HepG2 (cell line): ENCODE data around the gene TMEM98. TPM values are rescaled to one million over a fixed set of nuclear protein-coding genes. Genes with fewer than 3 reads are reported as not detected.

Source experiments
- ATAC-seq: fragments of 200-7000 bp; cut with Tn5 transposase; 3 replicates; pipeline ENCODE4 v1.9.1; 2020; ENCODE audit warnings: mild to moderate bottlenecking, moderate library complexity
- BruUV-seq: library from RNA; stranded (reverse); fragments of 400-500 nt; replicated peaks from 2 replicates; lab custom pipeline; 2021; lab: Mats Ljungman, UMichigan
- CTCF ChIA-PET: fragments of 300-600 bp; formaldehyde crosslinking; extraction: SDS; loops from one replicate; lab custom pipeline; 2021; ENCODE audit warnings: low total read pairs, inconsistent platforms, low intra/inter-chr PET ratio; lab: Yijun Ruan, JAX
- POLR2A ChIA-PET: fragments of 350-600 bp; sonication (Branson Sonifier 250); formaldehyde crosslinking; loops from one replicate; lab custom pipeline; 2020; ENCODE audit warnings: antibody characterized with exemption, inconsistent platforms; lab: Yijun Ruan, JAX
- DNase-seq: peaks from one replicate; pipeline ENCODE4 v3.0.0-alpha.2; 2015; ENCODE audit warnings: low spot score
- FAIRE-seq: peaks from 3 replicates; lab custom pipeline; 2011; peaks lifted over from hg19 to GRCh38; lab: Jason Lieb, UNC
- H2AFZ ChIP-seq: one replicate; pipeline ENCODE4 v1.6.1; 2011; ENCODE audit warnings: low read length, inconsistent platforms
- H3K27ac ChIP-seq: fragments of 300-600 bp; 3 replicates; pipeline ENCODE4 v1.8.0; 2011; ENCODE audit warnings: mixed run types, mild to moderate bottlenecking, mixed read lengths, low read length, inconsistent platforms; ENCODE audit not compliant: insufficient read depth; ENCODE audit errors: extremely low read length
- H3K27me3 ChIP-seq, 2 experiments: fragments of 200-600 bp in 1 of 2; 2 replicates in 1 of 2; 3 replicates in 1 of 2; pipeline versions ENCODE4 v1.6.0 to v1.8.0; 2011; ENCODE audit warnings: low read length in 2 of 2, mild to moderate bottlenecking in 2 of 2, moderate library complexity in 2 of 2, inconsistent platforms in 1 of 2; ENCODE audit not compliant: insufficient read depth in 2 of 2, control insufficient read depth in 1 of 2
- H3K36me3 ChIP-seq, 2 experiments: fragments of 200-600 bp in 1 of 2; replicated peaks in 1 of 2; 2 replicates in 1 of 2; 3 replicates in 1 of 2; pipeline versions ENCODE4 v1.5.1 to v1.8.0; 2011; ENCODE audit warnings: low read length in 2 of 2, inconsistent platforms in 1 of 2; ENCODE audit not compliant: insufficient read depth in 2 of 2, control insufficient read depth in 1 of 2
- H3K4me1 ChIP-seq: 2 replicates; pipeline ENCODE4 v1.5.1; 2012; ENCODE audit warnings: low read length, inconsistent platforms; ENCODE audit not compliant: insufficient read depth
- H3K4me2 ChIP-seq: 2 replicates; pipeline ENCODE4 v1.6.0; 2011; ENCODE audit warnings: low read depth, low read length, inconsistent platforms
- H3K4me3 ChIP-seq, 3 experiments: fragments of 200-600 bp in 1 of 3; sonication (generic), shearing (Covaris generic) in 1 of 3; replicated peaks in 1 of 3; 2 replicates each; pipeline ENCODE4 v1.5.1; 2011 to 2016; ENCODE audit warnings: low read length in 3 of 3, inconsistent platforms in 2 of 3, low read depth in 2 of 3, mild to moderate bottlenecking in 2 of 3, control low read depth in 1 of 3, mixed read lengths in 1 of 3; ENCODE audit not compliant: insufficient read depth in 1 of 3
- H3K79me2 ChIP-seq: one replicate; pipeline ENCODE4 v1.6.1; 2011; ENCODE audit warnings: low read length, inconsistent platforms; ENCODE audit not compliant: insufficient read depth
- H3K9ac ChIP-seq: 2 replicates; pipeline ENCODE4 v1.6.0; 2011; ENCODE audit warnings: mild to moderate bottlenecking, low read depth, low read length, inconsistent platforms; ENCODE audit not compliant: insufficient read depth
- H3K9me3 ChIP-seq: 2 replicates; pipeline ENCODE4 v1.5.1; 2012; ENCODE audit warnings: mild to moderate bottlenecking, low read length
- H4K20me1 ChIP-seq: 2 replicates; pipeline ENCODE4 v1.6.0; 2011; ENCODE audit warnings: inconsistent platforms, mild to moderate bottlenecking, low read length, moderate library complexity; ENCODE audit not compliant: insufficient read depth
- KLF16 ChIP-seq, 2 experiments: sonication (generic) in 1 of 2; formaldehyde crosslinking in 1 of 2; IDR thresholded peaks; 2 replicates each; pipeline versions ENCODE4 v1.6.1 to v1.8.0; 2016 to 2023; ENCODE audit warnings: missing genetic modification reagents in 2 of 2, missing compliant biosample characterization in 1 of 2
- ZNF460 ChIP-seq: sonication (generic); formaldehyde crosslinking; IDR thresholded peaks from 2 replicates; pipeline ENCODE4 v1.5.1; 2020; ENCODE audit warnings: missing genetic modification reagents, mild to moderate bottlenecking, borderline replicate concordance
- WGBS: methylation state at CpG from one replicate; pipeline ENCODE4 v1.1.6; 2017; ENCODE audit warnings: low lambda C conversion rate; 5-methylcytosine and 5-hydroxymethylcytosine counted together
- in situ Hi-C: cut with HindIII; loops from 2 replicates; pipeline ENCODE4 v1.10.0; 2017; ENCODE audit warnings: low pct_unique_long_range_greater_than_20kb; ENCODE audit not compliant: extremely low pct_ligation_motif_present
- intact Hi-C: fragments of 100-400 bp; cut with micrococcal nuclease; formaldehyde crosslinking; loops from one replicate; pipeline ENCODE4 v1.10.0; 2022; ENCODE audit not compliant: unreplicated experiment
- polyA plus RNA-seq, 8 experiments: library from polyadenylated mRNA; depleted of rRNA in 3 of 8; stranded (reverse) in 7 of 8; unstranded in 1 of 8; fragments of >200 nt; fragmentation: Illumina TruSeq in 4 of 8; extraction: Trizol in 4 of 8; gene quantifications; 2 replicates each; pipeline versions ENCODE4 v1.2.1 to v1.2.3, GENCODE V29; 2011 to 2016; ENCODE audit warnings: low read depth in 4 of 8, missing spikeins in 1 of 8, mixed read lengths in 1 of 8; ENCODE audit not compliant: insufficient read depth in 1 of 8
- total RNA-seq, 5 experiments: library from RNA; depleted of rRNA; stranded (reverse); fragments of >200 nt; fragmentation: Illumina TruSeq; extraction: Trizol; gene quantifications; 2 replicates each; pipeline ENCODE4 v1.2.3, GENCODE V29; 2016; ENCODE audit warnings: low read depth in 1 of 5
- TF ChIP-seq, protein P1 (sequence below): sonication (generic); formaldehyde crosslinking; IDR thresholded peaks from 2 replicates; pipeline ENCODE4 v1.4.0; 2020; ENCODE audit warnings: missing genetic modification reagents

The TMEM98 gene
- total and polyA plus RNA-seq, 2 of the 13 experiments (the other 11 are each of a cell fraction or from before 2014, with no cell fraction given): 103 to 175 TPM

GRCh38 chr17:32915245-32915644 lies 12.7 kb upstream of the TMEM98 start (continued):
- TF ChIP-seq, protein P1, sequence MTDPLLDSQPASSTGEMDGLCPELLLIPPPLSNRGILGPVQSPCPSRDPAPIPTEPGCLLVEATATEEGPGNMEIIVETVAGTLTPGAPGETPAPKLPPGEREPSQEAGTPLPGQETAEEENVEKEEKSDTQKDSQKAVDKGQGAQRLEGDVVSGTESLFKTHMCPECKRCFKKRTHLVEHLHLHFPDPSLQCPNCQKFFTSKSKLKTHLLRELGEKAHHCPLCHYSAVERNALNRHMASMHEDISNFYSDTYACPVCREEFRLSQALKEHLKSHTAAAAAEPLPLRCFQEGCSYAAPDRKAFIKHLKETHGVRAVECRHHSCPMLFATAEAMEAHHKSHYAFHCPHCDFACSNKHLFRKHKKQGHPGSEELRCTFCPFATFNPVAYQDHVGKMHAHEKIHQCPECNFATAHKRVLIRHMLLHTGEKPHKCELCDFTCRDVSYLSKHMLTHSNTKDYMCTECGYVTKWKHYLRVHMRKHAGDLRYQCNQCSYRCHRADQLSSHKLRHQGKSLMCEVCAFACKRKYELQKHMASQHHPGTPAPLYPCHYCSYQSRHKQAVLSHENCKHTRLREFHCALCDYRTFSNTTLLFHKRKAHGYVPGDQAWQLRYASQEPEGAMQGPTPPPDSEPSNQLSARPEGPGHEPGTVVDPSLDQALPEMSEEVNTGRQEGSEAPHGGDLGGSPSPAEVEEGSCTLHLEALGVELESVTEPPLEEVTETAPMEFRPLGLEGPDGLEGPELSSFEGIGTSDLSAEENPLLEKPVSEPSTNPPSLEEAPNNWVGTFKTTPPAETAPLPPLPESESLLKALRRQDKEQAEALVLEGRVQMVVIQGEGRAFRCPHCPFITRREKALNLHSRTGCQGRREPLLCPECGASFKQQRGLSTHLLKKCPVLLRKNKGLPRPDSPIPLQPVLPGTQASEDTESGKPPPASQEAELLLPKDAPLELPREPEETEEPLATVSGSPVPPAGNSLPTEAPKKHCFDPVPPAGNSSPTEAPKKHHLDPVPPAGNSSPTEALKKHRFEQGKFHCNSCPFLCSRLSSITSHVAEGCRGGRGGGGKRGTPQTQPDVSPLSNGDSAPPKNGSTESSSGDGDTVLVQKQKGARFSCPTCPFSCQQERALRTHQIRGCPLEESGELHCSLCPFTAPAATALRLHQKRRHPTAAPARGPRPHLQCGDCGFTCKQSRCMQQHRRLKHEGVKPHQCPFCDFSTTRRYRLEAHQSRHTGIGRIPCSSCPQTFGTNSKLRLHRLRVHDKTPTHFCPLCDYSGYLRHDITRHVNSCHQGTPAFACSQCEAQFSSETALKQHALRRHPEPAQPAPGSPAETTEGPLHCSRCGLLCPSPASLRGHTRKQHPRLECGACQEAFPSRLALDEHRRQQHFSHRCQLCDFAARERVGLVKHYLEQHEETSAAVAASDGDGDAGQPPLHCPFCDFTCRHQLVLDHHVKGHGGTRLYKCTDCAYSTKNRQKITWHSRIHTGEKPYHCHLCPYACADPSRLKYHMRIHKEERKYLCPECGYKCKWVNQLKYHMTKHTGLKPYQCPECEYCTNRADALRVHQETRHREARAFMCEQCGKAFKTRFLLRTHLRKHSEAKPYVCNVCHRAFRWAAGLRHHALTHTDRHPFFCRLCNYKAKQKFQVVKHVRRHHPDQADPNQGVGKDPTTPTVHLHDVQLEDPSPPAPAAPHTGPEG (CRISPR knock-in tag): no peak
- no peak for TF ChIP-seq KLF16 (CRISPR knock-in tag; IDR thresholded peaks at IDR 0.05)

- Histone ChIP-seq H3K36me3 (no peaks in the 10 kb centered on the region), H3K27me3 (no peaks in the 10 kb centered on the region), H3K27ac (no peak overlapping the region), H2AFZ (no peak overlapping the region), H3K9ac (no peak overlapping the region), H3K4me2 (no peak overlapping the region), H3K4me3 (no peak overlapping the region), H4K20me1 (no peaks in the 10 kb centered on the region), H3K9me3 (no peaks in the 10 kb centered on the region), H3K4me1 (peaks cover 83% of the 10 kb centered on the region), H3K79me2 (no peaks in the 10 kb centered on the region)
- intact Hi-C loops: no loop called here
- ChIA-PET POLR2A (no interaction called here), CTCF (no interaction called here)
- no peak for ATAC-seq
- no peak for TF ChIP-seq ZNF460 (CRISPR knock-in tag)
- FAIRE-seq: no peak
- in situ Hi-C loops: no loop called here
- 20% methylated on average over 3 of the region's 3 CpGs for WGBS
- BruUV-seq: no TSS peak
- no peak for DNase-seq
These were observed 11.8 kb upstream of the TMEM98 start for GRCh38 chr17:32916134-32916533.
